Fibroblast of upper back skin (primary cell): ENCODE results near the gene DGKI.

Experiments
- DNase-seq: peaks from one replicate; pipeline ENCODE4 v3.0.0-alpha.2; 2013

DGKI gene

DNA sequence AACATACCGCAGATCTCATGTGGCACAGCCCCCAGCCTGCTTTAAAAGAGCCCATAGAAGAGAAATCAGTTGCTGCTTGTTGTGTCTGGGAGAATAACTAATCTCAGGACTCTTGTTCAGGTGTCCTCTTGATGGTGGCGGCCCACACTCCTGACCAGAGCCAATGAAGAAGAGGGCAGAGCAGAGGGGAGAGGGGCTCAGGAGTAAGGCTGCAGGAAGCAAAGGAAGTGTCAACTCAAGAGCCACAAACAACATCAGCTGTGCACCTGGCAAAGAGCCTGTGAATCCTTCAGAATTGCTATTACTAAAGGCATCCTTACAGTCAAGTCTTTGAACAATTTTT lies 443.4 kb downstream of the DGKI start:
- DNase-seq = no peak

DNA sequence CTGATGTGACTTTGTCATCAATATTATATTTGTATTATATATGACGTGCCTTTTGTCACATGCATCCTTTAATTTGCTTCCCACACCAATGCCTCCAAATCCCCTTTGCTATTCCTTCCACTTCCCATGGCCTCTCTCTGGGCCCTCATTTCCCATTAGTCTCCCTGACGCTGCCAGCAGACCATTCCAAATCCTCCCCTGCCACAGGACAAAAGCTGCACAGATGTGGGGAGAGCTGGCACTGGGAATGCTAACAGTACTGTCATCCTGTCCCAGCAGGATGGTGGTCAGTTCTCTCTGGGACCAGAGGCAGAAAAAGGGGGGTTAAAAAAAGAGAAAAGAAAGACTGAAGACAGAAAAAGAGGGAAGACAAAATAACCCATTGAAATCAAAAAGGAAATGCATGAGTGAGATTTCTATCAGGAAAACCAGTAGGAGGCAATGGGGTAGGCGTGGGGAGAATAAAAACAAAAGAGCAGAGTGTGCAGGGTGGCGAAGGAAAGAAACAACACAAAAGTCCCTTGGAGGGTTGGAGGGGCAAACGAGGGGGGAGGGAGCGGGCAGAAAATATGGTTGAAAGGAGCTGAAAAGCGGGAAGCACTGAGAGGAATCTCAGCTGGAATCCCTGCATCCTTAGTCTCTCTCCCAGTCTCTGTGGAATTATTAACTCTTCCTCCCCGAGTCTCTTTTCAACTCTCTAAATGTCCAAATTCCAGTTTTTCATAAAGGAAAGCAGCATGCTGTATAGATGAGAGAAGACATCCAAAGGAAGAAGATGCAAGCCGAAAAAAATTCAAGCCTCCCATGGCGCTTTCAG lies 444.0 kb downstream of the DGKI start:
- DNase-seq = no peak

DNA sequence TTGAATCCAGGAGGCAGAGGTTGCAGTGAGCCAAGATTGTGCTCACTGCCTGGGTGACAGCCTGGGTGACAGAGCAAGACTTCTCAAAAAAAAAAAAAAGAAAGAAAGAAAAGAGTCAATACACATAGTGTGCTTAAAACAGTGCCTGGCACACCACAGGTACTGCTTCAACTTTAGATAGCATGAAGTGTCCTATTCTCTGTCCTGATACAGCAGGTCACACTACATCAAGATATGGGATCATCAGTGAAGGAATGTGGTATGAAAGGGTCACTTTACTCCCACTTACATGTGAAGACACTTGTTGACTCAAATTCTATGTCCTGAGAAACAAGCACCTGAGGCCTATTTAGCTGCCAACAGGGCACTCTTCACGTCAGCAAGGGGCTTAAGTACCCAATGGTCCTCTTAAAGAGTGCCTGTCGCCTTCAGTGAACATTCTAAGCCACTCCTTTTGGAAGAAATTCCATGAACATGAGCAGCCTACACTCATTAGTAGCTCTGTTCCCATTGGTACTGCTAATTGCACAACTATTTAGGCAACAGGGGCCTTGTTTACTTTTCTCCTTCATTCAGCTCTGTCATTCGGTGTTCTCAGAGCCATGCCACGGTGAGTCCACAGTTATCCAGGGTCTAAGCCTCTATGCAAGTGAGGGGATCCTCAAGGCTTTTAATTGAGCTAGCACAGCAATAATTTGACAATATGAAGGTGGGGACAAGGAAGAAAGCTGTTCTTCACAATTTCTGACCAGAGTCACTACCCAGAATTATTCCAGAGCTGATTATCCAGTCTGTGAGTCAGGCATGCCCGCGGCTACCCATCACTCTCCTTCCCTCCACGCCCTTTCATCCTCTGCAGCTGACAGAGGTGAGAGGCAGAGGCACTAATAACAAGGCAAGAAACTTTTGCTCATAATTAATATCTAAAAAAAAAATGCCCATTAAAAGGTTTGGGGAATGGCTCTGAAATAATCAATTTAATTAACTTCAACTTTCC lies 446.6 kb downstream of the DGKI start:
- no peak for DNase-seq

DNA sequence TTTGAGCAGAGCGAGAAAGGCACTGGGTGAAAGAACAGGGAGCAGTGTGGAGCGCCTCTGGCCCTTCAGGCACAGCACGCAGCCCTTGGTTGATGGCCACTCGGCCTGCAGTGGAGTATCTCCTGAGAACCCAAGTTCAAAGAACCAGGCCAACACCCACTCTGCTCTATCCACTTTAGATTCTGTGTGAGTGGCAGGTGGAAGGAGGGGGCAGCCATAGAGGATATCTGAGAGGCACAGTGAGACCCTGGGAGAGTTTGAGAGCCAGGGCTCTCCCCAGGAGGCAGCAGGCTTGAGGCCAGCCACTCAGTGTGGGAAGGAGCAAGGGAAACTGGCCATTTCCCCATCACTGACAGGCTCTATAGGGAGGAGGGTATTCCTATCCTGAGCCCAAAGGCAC lies 450.7 kb downstream of the DGKI start:
- DNase-seq = no peak

DNA sequence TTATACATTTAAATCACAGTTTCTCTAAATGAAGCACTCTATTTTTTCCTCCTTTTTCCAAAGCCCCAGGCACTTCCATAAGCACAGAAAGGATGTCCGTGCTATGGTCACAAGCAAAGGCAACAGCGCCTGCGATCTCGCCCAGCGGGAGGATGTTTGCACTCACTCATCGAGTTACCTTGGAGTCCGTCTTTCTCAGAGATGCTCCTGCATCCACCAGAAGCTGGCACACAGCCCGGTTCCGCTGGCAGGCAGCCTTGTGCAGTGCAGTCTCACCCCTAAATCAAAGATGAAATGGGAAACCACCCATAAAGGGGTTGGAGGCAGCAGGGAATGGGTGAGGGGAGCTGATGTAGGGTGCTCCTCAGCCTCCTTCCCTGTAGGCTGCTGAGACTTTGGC lies 451.4 kb downstream of the DGKI start:
- DNase-seq = no peak

DNA sequence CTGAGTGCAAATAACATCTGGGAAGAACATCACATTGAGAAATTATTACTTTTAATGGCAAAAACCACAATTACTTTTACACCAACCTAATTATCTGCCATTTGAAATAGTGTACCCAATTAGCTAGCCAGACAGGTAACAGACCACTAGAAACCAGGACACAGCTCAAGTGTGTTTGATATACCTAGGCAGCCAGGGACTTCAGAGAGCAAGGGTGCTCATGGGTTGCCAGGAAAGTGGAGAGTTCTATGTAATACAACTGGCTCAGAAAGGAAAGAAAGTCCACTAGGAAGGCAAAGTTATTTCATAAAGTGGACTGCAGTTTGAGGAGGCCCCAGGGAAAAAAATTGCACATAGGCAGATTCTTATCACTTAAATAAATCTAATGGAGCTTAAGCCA lies 453.2 kb downstream of the DGKI start:
- DNase-seq = no peak

DNA sequence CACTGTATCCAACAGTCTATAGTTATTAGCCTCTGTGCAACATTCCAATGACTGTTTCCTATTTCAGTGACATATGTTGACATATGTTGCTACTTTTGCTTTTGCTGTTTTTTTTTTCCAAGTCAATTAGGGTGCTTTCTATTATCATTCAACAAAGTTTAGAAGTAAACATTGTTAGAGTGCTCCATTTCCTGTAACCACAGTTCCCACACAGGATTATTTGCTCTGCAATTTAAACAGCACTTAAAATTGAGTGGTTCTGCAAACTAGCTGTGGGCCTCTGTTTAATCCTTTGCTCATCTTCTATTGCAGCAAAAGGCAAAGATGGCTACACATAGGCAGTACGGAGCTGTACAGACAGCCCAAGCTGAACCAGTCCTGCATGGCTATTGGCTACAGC lies 456.7 kb downstream of the DGKI start:
- no peak for DNase-seq

DNA sequence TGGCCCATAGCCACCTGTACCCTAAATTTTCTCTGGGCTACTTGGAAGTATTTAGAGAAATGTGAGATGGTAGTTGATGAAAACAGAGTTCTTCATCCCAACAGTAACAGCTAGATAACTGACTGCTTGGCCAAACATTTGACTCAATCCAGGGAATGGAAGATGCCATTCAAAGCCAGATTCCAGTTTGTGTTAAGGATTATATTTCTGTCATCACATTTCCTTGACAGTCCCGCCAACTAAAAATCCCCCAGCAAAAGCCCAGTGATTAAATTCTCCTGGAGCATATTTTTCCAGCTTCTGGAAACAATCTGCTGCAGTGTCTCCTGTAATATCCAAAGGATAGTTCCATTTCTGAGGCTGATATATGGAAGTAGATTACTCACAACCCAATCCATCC lies 457.9 kb downstream of the DGKI start:
- peak; percentile 35 for DNase-seq

DNA sequence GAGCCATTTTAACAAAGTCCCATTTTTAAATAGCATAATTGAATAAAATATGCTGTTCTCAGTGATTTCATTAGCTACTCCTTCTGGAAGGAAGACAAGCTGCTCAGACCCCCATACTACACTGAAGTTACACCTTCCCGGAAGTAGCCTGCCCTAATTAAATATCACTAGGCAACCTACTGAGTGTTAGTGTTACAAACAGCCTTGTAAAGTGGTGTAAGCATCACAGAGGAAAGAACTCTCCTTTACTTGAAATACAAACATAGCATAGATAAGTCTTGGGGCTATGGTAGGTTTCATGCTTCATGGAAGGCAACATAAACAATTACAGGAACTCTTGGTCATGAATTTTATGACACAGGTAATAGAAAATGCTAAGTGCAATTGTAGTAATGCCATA lies 459.8 kb downstream of the DGKI start:
- no peak for DNase-seq

DNA sequence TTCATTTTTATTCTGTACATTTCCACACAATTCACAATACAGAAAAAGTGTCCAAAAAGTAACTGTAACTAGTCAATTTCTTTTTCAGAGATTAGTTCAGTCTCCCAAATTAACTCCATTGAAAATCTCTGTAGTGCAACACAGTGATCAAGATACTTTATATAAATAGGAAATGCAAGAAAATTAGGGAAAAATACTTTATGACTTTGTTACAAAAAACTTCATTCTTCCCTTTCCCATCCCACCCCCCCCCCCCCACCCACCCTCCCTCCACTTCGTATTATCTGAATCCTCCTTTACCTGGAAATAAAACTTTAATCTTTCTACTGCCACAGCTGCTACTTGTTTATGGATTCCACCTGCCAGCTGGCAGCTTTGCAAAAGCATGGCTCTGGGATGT lies 465.7 kb downstream of the DGKI start:
- no peak for DNase-seq

DNA sequence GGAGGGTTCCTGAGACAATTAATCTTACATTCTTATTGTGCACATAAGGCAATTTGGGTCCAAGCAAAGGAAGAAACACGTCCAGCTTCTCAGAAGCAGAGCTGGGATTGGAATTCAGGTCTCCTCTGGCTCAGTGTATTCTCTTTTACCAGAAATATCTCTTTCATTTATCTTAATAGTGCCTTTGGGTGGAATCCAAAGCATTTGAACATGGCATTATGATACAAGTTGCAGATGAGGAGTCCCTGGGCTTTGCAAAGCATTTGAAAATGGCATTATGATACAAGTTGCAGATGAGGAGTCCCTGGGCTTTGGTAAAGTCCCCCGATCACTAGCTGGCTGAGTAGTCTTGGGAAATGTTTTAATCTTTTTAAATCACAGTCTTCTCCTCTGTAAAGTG lies 473.3 kb downstream of the DGKI start:
- DNase-seq = no peak

DNA sequence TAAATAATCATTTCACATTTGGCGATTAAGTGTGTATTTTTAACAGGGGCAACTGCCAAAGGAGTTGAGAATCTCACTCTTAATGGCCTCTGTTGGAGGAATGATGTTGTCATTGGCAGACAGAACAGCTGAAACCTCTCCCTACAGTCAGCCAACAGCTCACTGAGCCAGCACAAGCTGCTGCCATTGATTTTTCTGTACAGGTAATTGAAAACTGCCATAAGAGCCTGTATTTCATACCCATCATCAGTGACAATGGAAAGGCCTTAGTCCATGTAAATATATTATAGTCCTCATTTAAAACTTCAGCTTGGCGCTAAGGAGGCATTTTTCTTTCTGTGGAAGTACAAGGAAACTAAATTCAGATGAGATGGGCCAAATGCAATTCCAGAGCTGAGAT lies 475.2 kb downstream of the DGKI start:
- DNase-seq = no peak

DNA sequence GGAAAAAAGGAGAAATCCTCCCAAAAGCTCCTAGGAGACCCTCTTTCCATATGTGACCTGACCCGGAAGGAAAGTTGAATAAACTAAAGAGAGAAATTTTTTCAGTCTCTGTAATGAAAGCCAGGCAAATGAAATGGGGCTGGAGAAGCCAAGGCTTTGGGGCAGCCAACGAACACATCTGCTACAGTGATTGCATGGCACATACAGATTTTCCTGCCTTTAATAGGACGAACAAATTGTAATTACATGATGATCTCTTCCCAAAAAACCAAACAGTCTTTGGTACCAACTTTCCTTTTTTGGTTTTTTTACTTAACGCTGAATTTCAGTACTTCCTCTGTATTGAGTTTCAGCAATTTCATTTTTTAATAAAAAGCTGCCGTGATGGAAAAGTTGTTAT lies 479.8 kb downstream of the DGKI start:
- no peak for DNase-seq

DNA sequence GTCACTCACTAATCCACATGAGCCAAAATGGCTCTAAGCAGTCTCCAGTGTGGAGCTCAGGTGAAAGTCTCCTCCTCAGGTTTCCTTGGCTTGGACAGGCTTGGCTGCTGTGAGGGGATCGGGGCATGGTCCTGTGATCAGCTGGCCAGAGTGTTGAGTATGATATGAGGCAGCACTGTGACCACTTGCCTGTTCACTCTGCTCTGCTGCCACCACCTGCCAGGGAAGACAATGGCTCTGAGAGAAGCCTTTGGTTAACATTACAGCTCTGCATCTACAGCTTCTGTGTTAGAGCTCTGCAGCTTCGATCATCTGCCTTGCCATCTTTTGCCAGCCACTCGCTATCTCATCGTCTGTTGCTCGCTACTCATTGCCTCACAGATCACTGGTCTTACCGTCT lies 483.1 kb downstream of the DGKI start:
- DNase-seq = no peak

DNA sequence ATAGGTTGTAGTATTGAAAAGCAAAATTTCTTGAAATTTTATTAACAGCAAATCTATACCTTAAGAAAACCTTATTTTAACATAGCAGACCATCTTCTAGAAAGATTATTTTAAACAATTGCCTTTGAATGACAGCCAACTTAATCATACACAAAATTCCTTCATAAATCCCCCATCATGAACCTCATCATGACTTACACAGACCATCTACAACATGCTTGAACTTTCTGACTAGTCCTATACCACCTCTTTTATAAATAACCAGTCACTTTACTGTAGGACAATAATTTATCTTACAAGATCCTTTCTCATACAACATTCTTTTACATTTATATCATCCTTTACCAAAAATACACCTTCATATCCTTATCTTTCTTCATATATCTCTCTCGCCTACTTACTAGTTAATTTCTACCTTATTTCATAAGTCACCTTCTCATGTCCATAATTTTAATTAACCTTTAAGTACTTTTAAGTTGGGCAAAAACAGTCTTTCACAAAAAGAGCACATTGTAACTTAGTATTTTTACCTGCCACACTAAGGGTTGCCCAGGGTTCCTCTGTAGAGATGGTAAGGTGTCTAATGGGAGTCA lies 486.6 kb downstream of the DGKI start:
- no peak for DNase-seq

DNA sequence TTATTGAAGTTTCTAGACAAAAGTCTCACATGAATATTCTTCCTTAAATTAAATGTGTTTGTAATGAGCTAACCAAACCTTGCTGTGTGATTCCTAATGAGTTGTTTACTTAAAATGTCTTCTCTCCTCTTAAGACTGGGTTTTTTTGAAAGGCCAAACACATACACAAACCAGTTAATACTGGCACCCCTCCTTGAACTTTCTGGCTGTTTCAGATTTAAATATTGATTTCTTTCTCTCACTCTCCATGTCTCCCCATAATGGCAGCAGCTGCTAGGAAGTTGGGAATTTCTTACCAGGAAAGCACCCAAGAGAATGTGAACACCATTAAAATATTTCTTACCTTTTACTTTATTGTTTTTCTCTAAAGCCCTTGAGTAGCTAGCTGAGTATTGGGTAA lies 491.8 kb downstream of the DGKI start:
- DNase-seq = no peak

DNA sequence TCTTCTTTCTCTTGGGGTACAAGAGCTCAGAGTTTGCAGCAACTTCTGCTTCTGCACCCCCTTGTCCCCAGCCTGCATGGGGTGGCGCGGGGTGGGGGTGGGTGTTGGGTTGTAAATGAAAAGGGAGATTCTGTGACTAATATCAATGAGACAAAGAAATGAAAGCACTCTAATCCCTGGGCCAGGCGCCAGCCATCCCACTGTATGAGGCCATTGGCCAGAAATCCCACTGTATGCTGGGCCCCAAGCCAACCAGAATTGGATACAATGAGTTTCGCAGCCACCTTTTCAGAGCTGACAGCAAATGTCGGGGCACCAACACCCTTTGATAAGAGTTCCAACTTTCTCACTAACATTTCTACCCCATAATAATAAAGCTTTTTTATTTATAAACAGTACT lies 492.4 kb downstream of the DGKI start:
- peak; percentile 63 for DNase-seq

DNA sequence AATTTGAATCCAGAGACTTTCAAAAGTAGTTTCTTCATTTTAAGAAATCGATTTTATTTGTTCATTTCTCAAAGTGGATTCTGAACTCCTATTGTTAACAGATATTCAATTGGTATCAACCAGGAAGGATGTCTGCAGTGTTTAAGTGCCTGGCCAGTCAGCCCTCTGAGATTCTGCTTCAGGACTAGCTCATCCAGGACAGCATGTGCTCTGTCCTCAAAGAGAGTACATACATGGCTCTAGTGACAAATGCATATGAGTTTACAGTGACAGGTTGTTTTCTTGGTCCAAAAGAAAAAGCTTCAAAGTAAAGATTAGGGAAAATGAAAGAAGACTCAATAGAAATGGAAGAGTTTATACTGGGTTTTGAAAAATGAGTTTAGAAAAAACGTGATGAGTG lies 494.8 kb downstream of the DGKI start:
- DNase-seq = no peak

DNA sequence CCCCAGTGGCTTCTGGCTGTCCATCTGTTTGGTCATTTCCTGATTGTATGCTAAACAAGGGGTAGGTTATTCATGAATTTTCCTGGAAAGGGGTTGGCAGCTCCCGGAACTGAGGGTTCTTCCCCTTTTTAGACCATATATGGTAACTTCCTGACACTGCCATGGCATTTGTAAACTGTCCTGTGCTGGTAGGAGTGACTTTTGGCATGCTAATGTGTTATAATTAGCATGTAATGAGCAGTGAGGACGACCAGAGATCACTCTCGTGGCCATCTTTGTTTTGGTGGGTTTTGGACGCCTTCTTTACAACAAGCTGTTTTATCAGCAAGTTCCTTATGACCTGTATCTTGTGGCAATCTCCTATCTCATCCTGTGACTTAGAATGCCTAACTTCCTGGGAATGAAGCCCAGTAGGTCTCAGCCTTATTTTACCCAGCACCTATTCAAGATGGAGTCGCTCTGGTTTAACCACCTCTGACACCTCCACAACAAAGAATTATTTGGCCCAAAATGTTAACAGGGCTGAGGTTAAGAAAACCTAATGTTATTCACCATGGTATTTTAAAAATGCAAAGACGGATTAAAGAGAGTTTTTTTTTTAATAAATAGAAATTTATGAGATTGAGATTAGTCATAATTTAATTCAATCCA lies 500.9 kb downstream of the DGKI start:
- DNase-seq = no peak

DNA sequence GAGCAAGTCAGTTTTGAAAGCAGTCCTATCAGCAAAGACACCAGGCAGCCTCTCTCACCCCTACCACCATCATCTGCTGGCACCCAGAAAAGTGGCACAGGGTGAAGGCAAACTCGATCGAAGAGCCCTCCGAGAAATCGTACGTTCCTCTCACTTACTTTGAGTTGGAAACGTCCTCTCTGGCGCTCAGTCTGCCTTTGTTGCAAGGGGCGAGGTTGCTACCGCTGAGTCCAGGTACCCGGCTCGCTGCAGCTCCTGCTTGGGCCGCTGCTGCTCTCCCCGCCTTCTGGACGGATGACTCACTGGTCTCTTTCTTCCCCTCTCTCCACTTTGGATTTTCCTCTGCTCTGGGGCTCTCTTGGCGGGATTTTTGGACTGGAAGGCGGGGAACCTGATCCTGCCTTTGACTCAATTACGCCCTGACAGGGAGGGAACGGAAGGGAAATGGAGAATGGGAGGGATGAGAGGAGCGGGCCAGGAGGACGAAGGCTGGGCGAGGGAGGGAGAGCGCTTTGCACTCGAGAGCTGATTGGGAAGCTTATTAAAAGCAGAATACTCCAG lies 503.4 kb downstream of the DGKI start, which contains the start of gene PTN:
Gene PTN (minus strand): TSS at position 453 of the 561 bp plus-strand sequence. CDS start 88,760 bp downstream, outside the sequence.
- DNase-seq = peak; percentile 73

DNA sequence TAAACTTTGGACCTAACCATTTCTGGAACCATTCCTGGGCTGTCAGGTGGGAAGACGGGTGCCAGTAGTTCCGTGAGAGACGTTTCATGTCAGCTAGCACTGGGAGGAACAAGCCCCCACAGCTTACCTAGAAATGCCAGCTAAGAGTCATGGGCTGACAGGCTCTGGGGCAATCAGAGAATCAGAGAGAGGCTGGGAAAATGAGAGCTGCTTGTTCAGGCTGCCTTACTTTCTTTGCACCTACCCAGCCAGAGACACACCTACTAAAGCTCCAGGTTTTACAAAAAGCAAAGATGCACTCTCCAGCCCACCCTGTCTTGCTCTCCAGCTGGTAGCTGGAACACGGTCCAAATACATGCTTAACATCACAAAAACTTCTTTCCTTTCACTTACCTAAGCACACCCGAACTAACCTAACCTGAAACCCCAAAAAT lies 503.9 kb downstream of the DGKI start:
- no peak for DNase-seq

DNA sequence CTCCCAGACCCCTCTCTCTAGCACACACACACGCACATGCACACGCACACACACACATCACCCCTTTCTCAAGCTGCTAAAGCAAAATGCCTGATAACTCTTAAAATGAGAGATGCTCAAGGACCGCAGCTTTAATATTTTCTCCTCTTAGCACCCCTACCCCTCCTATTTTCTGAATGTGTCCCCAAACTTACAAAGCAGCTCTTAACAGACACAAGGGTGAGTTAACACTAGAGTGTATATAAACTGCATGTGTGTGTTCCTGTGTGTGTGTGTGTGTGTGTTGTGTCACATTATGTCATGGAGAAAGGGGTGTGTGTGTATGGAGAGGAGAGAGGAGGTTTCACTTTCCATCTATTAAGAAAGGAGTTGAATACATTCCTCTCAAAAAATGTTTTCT lies 504.5 kb downstream of the DGKI start:
- no peak for DNase-seq

DNA sequence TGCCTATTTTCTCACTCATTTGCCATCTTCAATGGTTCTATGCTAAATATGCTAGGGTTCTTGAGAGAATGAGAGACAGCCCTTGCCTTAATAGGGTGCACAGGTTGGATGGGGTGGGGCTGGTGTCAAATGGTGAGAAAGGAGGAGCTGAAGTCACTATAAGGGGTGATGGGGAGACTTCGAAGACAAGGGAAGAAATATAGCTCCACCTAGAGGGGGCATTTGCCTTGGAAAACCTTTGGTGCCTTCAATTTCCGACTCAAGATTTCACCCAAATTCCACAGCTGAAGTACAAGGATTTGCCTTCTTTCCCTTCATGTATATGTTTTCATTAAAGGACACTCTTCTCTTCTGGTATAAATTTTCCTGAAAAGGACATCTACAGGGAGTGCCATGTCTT lies 508.9 kb downstream of the DGKI start:
- no peak for DNase-seq
